ENCODE results near the gene FNDC1. TPM values are rescaled to one million over a fixed set of nuclear protein-coding genes. Genes with fewer than 3 reads are reported as not detected.

The FNDC1 gene
- total RNA-seq, 1 experiment from 2014 or later = not detected

DNA sequence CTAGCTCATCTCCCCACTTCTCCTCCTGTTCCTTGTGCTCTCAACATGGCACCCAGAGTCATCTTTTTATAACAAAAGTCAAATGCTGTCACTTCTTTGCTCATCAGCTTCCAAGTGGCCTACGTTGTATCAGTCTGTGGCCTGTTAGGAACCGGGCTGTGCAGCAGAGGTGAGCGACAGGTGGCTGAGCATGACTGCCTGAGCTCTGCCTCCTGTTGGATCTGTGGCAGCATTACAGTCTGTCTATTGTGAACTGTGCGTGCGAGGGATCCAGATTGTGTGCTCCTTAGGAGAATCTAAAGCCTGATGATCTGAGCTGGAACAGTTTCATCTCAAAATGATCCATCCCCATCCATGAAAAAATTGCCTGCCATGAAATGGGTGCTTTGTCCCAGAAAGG lies 129.6 kb downstream of the FNDC1 start:
- no peaks in the 10 kb centered on the region for H3F3A ChIP-seq (ENCODE audit: low read length, unreplicated experiment)
- no peak overlapping the region for H3K27ac ChIP-seq (ENCODE audit: low read length)
- ChIA-PET POLR2A (ENCODE audit: unreplicated experiment) (no interaction called here), CTCF (no interaction called here)
- no peaks in the 10 kb centered on the region for H4K20me1 ChIP-seq (ENCODE audit: low read length)
- H3K9ac ChIP-seq (ENCODE audit: low read length) = no peak overlapping the region
- no peak overlapping the region for H3K4me2 ChIP-seq (ENCODE audit: low read length)
- no TSS peak for BruUV-seq (replicated peaks)
- H3K36me3 ChIP-seq (ENCODE audit: low read depth, low read length) = no peaks in the 10 kb centered on the region
- H3K4me1 ChIP-seq (ENCODE audit: insufficient read depth, low read length) = no peaks in the 10 kb centered on the region
- no peak overlapping the region for H2AFZ ChIP-seq (ENCODE audit: low read length)
- H3K9me3 ChIP-seq (ENCODE audit: low read length) = no peaks in the 10 kb centered on the region
- no peak overlapping the region for H3K4me3 ChIP-seq (ENCODE audit: low read length)
- no peaks in the 10 kb centered on the region for H3K9me2 ChIP-seq (replicated peaks; ENCODE audit: low read length)
- H3K27me3 ChIP-seq (ENCODE audit: low read length) = peaks cover 50% of the 10 kb centered on the region
- no peak for ATAC-seq
- no peak for DNase-seq
- TF ChIP-seq EZH2 (IDR thresholded peaks at IDR 0.05; ENCODE audit: low read length, unreplicated experiment) = no peak
- TF ChIP-seq CTCF (conservative IDR thresholded peaks at IDR 0.05; ENCODE audit: low read depth, low read length) = no peak
- TF ChIP-seq EZH2phosphoT487 (IDR thresholded peaks at IDR 0.05; ENCODE audit: borderline replicate concordance, low read length) = no peak
- H3K79me2 ChIP-seq (ENCODE audit: low read length) = no peaks in the 10 kb centered on the region
- intact Hi-C loops (cut with micrococcal nuclease) = no loop called here

DNA sequence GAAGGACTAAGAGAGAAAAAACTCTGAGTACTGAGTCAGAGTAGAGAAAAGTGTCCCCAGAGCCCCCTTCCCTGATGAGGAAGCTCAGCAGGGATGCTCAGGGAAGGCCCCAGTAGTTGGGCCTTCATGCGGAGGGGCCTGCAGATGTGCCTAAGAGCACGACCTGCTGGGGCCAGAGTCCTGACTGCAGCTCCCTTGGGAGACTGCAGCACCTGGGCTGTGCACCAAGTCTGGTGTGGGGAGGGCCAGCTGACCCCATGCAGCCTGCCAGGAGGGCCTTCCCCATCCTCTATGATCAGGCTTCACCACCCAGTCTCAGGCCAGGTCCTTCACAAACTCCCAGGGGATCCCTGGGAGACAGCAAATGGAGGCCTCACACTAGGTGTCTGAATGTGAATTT lies 130.4 kb downstream of the FNDC1 start:
- BruUV-seq (replicated peaks) = no TSS peak
- Histone ChIP-seq H3K9ac (ENCODE audit: low read length) (no peak overlapping the region), H3K4me2 (ENCODE audit: low read length) (no peak overlapping the region), H3K9me2 (replicated peaks; ENCODE audit: low read length) (no peaks in the 10 kb centered on the region), H3K27ac (ENCODE audit: low read length) (no peak overlapping the region), H3K27me3 (ENCODE audit: low read length) (peaks cover 47% of the 10 kb centered on the region), H3F3A (ENCODE audit: low read length, unreplicated experiment) (no peaks in the 10 kb centered on the region), H4K20me1 (ENCODE audit: low read length) (no peaks in the 10 kb centered on the region), H3K4me1 (ENCODE audit: insufficient read depth, low read length) (no peaks in the 10 kb centered on the region), H3K9me3 (ENCODE audit: low read length) (no peaks in the 10 kb centered on the region), H3K4me3 (ENCODE audit: low read length) (no peak overlapping the region), H3K36me3 (ENCODE audit: low read depth, low read length) (no peaks in the 10 kb centered on the region), H2AFZ (ENCODE audit: low read length) (no peak overlapping the region), H3K79me2 (ENCODE audit: low read length) (no peaks in the 10 kb centered on the region)
- ATAC-seq (no peak), DNase-seq (no peak)
- POLR2A ChIA-PET (ENCODE audit: unreplicated experiment) = no interaction called here
- CTCF ChIA-PET = no interaction called here
- intact Hi-C loops (cut with micrococcal nuclease) = no loop called here
- TF ChIP-seq CTCF (conservative IDR thresholded peaks at IDR 0.05; ENCODE audit: low read depth, low read length) = no peak
- TF ChIP-seq EZH2 (IDR thresholded peaks at IDR 0.05; ENCODE audit: low read length, unreplicated experiment) = no peak
- TF ChIP-seq EZH2phosphoT487 (IDR thresholded peaks at IDR 0.05; ENCODE audit: borderline replicate concordance, low read length) = no peak

DNA sequence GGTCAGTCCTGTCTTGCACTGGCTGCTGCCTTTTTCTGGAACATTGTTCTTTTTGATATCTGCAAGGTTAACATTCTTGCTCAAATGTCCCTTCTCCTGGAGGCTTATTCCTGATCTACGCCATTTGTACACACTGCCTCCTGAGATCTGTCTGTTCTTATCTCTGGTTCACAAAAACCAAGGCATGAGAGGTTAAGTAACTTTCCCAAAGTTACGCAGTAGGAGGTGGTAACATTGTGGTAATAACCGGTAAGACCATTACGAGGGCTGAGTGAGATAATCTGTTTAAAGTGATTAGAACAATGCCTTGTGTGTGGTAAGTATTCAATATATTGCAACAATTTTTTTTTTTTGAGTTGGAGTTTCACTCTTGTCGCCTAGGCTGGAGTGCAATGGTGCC lies 132.1 kb downstream of the FNDC1 start:
- no TSS peak for BruUV-seq (replicated peaks)
- Histone ChIP-seq H3K9me2 (replicated peaks; ENCODE audit: low read length) (no peaks in the 10 kb centered on the region), H3K4me2 (ENCODE audit: low read length) (no peak overlapping the region), H3K79me2 (ENCODE audit: low read length) (no peaks in the 10 kb centered on the region), H3K27ac (ENCODE audit: low read length) (no peak overlapping the region), H3K9me3 (ENCODE audit: low read length) (no peaks in the 10 kb centered on the region), H3K9ac (ENCODE audit: low read length) (no peak overlapping the region), H3K4me1 (ENCODE audit: insufficient read depth, low read length) (no peaks in the 10 kb centered on the region), H3K4me3 (ENCODE audit: low read length) (no peak overlapping the region), H3K36me3 (ENCODE audit: low read depth, low read length) (no peaks in the 10 kb centered on the region), H4K20me1 (ENCODE audit: low read length) (no peaks in the 10 kb centered on the region), H3F3A (ENCODE audit: low read length, unreplicated experiment) (no peaks in the 10 kb centered on the region), H2AFZ (ENCODE audit: low read length) (no peak overlapping the region), H3K27me3 (ENCODE audit: low read length) (peaks cover 30% of the 10 kb centered on the region)
- ATAC-seq (no peak), DNase-seq (no peak)
- TF ChIP-seq EZH2phosphoT487 (IDR thresholded peaks at IDR 0.05; ENCODE audit: borderline replicate concordance, low read length) (no peak), EZH2 (IDR thresholded peaks at IDR 0.05; ENCODE audit: low read length, unreplicated experiment) (no peak), CTCF (conservative IDR thresholded peaks at IDR 0.05; ENCODE audit: low read depth, low read length) (no peak)
- intact Hi-C loops (cut with micrococcal nuclease) = no loop called here
- ChIA-PET CTCF (no interaction called here), POLR2A (ENCODE audit: unreplicated experiment) (no interaction called here)
